GM18868 (cell line): ENCODE data around the gene SERINC3.
A peak's percentile ranks its signal among the peaks of the same experiment; 100 is the strongest.
"Not testable (repeated sequence)": the region's sequence is repeated elsewhere in the genome, so short reads cannot be mapped to it uniquely, and the experiment has no call there.

ENCODE experiments used
- ATAC-seq: cut with Tn5 transposase; IDR thresholded peaks from one replicate; pipeline ENCODE4 v1.9.1; 2021; ENCODE audit warnings: mild to moderate bottlenecking, moderate library complexity; ENCODE audit not compliant: unreplicated experiment

SERINC3 gene

GRCh38 chr20:44495257-44495656 lies 26.6 kb downstream of the SERINC3 start:
- no peak for ATAC-seq

- ATAC-seq = no peak
These were observed 27.2 kb downstream of the SERINC3 start for GRCh38 chr20:44494681-44495080.

GRCh38 chr20:44494266-44494665 lies 27.6 kb downstream of the SERINC3 start:
- no peak for ATAC-seq

- no peak for ATAC-seq
These were observed 30.1 kb downstream of the SERINC3 start for GRCh38 chr20:44491635-44492395.

- ATAC-seq = peak; percentile 63
These were observed 31.9 kb downstream of the SERINC3 start for GRCh38 chr20:44489931-44490330.

- ATAC-seq = no peak
These were observed 32.6 kb downstream of the SERINC3 start for GRCh38 chr20:44489223-44489622.

GRCh38 chr20:44488551-44488950 lies 33.3 kb downstream of the SERINC3 start:
- ATAC-seq = no peak

GRCh38 chr20:44485830-44486198 lies 36.1 kb downstream of the SERINC3 start:
- no peak for ATAC-seq

- no peak for ATAC-seq
These were observed 36.6 kb downstream of the SERINC3 start for GRCh38 chr20:44485078-44485829.

GRCh38 chr20:44483112-44483511 lies 38.8 kb downstream of the SERINC3 start:
- no peak for ATAC-seq

GRCh38 chr20:44481719-44482416 lies 40.0 kb downstream of the SERINC3 start:
- ATAC-seq = no peak

- ATAC-seq = no peak
These were observed 41.8 kb downstream of the SERINC3 start for GRCh38 chr20:44480097-44480496.

- ATAC-seq = no peak
These were observed 42.2 kb downstream of the SERINC3 start for GRCh38 chr20:44479643-44480042.

- ATAC-seq = no peak
These were observed 43.7 kb downstream of the SERINC3 start for GRCh38 chr20:44478206-44478605.

GRCh38 chr20:44477151-44477550 lies 44.7 kb downstream of the SERINC3 start:
- no peak for ATAC-seq

GRCh38 chr20:44475694-44476560 lies 45.9 kb downstream of the SERINC3 start, which contains the start of gene TTPAL:
TTPAL (plus strand) TSS chr20:44475874; CDS start chr20:44480000, 4,126 bp downstream.
- ATAC-seq = peak; percentile 96

GRCh38 chr20:44475372-44475693 lies 46.5 kb downstream of the SERINC3 start:
- no peak for ATAC-seq

- ATAC-seq = not testable (repeated sequence)
These were observed 49.6 kb downstream of the SERINC3 start for GRCh38 chr20:44472283-44472682.

GRCh38 chr20:44471481-44471882 lies 50.4 kb downstream of the SERINC3 start:
- ATAC-seq = no peak

- no peak for ATAC-seq
These were observed 51.5 kb downstream of the SERINC3 start for GRCh38 chr20:44470327-44470726.
